DND-41 (cell line): ENCODE data around the gene TBX19.

ENCODE experiments used
- ATAC-seq: fragments of 200-7000 bp; cut with Tn5 transposase; 3 replicates; pipeline ENCODE4 v1.9.1; 2021; ENCODE audit warnings: low read depth; ENCODE audit not compliant: insufficient read depth
- DNase-seq: peaks from one replicate; pipeline ENCODE4 v3.0.0-alpha.2; 2020
- H2AFZ ChIP-seq: 2 replicates; pipeline ENCODE4 v1.6.0; 2012; ENCODE audit warnings: low read depth, low read length
- H3K27ac ChIP-seq: 2 replicates; pipeline ENCODE4 v1.5.1; 2012; ENCODE audit warnings: low read length, inconsistent platforms
- H3K27me3 ChIP-seq: fragments of 200-600 bp; sonication (generic); 2 replicates; pipeline ENCODE4 v1.6.0; 2012; ENCODE audit warnings: low read length, mild to moderate bottlenecking, inconsistent platforms; ENCODE audit not compliant: insufficient read depth, poor library complexity
- H3K36me3 ChIP-seq: 2 replicates; pipeline ENCODE4 v1.5.1; 2012; ENCODE audit warnings: low read length, inconsistent platforms; ENCODE audit not compliant: insufficient read depth
- H3K4me1 ChIP-seq: 2 replicates; pipeline ENCODE4 v1.5.1; 2012; ENCODE audit warnings: mild to moderate bottlenecking, low read length; ENCODE audit not compliant: insufficient read depth
- H3K4me2 ChIP-seq: 2 replicates; pipeline ENCODE4 v1.6.0; 2012; ENCODE audit warnings: mild to moderate bottlenecking, moderate library complexity, low read length, inconsistent platforms; ENCODE audit not compliant: insufficient read depth
- H3K4me3 ChIP-seq, 2 experiments: fragments of 200-600 bp in 1 of 2; shearing (Covaris generic) in 1 of 2; 2 replicates each; pipeline ENCODE4 v1.5.1; 2012 to 2016; ENCODE audit warnings: inconsistent platforms in 2 of 2, low read length in 2 of 2, mild to moderate bottlenecking in 2 of 2, low read depth in 1 of 2, moderate library complexity in 1 of 2
- H3K79me2 ChIP-seq: 2 replicates; pipeline ENCODE4 v1.6.0; 2012; ENCODE audit warnings: low read length, inconsistent platforms; ENCODE audit not compliant: insufficient read depth
- H3K9ac ChIP-seq: 2 replicates; pipeline ENCODE4 v1.6.0; 2012; ENCODE audit warnings: low read depth, mild to moderate bottlenecking, inconsistent platforms, low read length, moderate library complexity
- H3K9me3 ChIP-seq: 2 replicates; pipeline ENCODE4 v1.5.1; 2012; ENCODE audit warnings: low read length, moderate library complexity, mild to moderate bottlenecking, inconsistent platforms; ENCODE audit not compliant: insufficient read depth, severe bottlenecking
- H4K20me1 ChIP-seq: 2 replicates; pipeline ENCODE4 v1.6.0; 2012; ENCODE audit warnings: low read length; ENCODE audit not compliant: insufficient read depth
- EZH2 ChIP-seq: IDR thresholded peaks from 3 replicates; pipeline ENCODE4 v1.6.1; 2012; ENCODE audit warnings: borderline replicate concordance, low read depth, mild to moderate bottlenecking, moderate library complexity, low read length, inconsistent platforms; ENCODE audit not compliant: severe bottlenecking
- TF ChIP-seq, protein P1 (sequence below): IDR thresholded peaks from 2 replicates; pipeline ENCODE4 v1.5.1; 2012; ENCODE audit warnings: borderline replicate concordance, low read length, moderate library complexity, mild to moderate bottlenecking; ENCODE audit not compliant: poor library complexity, severe bottlenecking; ENCODE audit errors: extremely low read depth

Gene TBX19

DNA sequence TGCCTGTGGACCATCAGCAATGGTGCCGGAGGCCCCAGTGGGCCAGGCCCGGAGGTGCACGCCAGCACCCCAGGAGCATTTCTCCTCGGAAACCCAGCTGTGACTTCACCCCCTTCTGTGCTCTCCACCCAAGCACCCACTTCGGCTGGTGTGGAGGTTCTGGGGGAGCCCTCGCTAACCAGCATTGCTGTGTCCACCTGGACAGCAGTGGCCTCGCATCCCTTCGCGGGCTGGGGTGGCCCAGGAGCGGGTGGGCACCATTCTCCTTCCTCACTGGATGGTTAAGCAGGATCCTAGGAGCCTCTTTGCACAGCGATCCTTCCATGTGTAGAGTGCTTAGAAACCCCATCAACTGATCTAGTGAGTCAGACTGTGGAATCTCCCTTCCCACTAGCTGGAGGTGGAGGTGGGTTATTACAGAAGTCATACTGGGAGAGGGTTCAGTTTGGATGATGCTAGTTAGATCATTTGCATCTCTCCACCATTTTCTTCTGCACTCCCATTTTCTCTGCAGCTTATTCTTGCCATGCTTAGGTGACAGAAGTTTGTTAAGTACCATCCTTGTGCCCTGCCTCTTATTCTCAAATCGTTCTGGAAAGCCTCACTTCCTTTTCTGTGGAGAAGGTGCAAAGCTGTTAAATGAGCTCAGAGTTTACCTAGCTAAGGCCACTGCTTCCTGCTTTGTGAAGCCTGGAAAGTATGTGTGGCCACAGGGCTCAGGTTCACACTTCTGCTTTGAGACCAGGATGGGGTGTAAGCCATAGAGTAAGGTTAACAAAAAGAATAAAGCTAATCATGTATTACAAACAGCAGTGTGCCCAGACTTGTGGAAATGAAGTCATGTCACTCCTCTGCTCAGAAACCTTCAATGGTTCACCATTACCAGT lies 32.3 kb downstream of the TBX19 start:
- TF ChIP-seq EZH2 = no peak
- TF ChIP-seq, protein P1, sequence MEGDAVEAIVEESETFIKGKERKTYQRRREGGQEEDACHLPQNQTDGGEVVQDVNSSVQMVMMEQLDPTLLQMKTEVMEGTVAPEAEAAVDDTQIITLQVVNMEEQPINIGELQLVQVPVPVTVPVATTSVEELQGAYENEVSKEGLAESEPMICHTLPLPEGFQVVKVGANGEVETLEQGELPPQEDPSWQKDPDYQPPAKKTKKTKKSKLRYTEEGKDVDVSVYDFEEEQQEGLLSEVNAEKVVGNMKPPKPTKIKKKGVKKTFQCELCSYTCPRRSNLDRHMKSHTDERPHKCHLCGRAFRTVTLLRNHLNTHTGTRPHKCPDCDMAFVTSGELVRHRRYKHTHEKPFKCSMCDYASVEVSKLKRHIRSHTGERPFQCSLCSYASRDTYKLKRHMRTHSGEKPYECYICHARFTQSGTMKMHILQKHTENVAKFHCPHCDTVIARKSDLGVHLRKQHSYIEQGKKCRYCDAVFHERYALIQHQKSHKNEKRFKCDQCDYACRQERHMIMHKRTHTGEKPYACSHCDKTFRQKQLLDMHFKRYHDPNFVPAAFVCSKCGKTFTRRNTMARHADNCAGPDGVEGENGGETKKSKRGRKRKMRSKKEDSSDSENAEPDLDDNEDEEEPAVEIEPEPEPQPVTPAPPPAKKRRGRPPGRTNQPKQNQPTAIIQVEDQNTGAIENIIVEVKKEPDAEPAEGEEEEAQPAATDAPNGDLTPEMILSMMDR = no peak
- no peaks in the 10 kb centered on the region for H3K27me3 ChIP-seq
- H3K36me3 ChIP-seq = no peaks in the 10 kb centered on the region
- no peaks in the 10 kb centered on the region for H3K79me2 ChIP-seq
- no peak overlapping the region for H2AFZ ChIP-seq
- H3K4me1 ChIP-seq = no peaks in the 10 kb centered on the region
- ATAC-seq (no peak), DNase-seq (no peak)
- H3K9ac ChIP-seq = no peak overlapping the region
- H3K4me3 ChIP-seq = no peak overlapping the region
- H3K27ac ChIP-seq = no peak overlapping the region
- no peak overlapping the region for H3K4me2 ChIP-seq
- no peaks in the 10 kb centered on the region for H4K20me1 ChIP-seq
- H3K9me3 ChIP-seq = no peaks in the 10 kb centered on the region

DNA sequence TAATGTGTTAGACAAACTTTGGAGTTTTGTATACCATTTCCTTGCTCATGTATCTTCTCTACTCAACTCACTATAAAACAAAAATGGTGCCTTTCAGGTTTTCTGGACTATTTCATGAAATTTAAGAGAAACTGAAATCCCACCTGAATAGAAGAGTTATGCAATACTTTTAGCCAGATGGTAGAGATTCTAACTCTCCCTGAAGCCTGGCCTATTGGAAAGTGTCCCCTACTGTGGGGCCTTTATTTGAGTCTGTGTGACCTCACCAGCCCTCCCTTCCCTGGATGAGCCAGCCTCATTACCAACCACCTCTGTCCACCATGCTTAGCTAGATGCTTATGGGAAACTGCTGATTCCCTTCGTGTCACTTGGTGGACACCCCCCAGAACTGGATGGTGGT lies 35.5 kb downstream of the TBX19 start:
- no peaks in the 10 kb centered on the region for H3K79me2 ChIP-seq
- no peaks in the 10 kb centered on the region for H3K27me3 ChIP-seq
- H3K4me3 ChIP-seq = no peak overlapping the region
- H3K4me2 ChIP-seq = no peak overlapping the region
- no peaks in the 10 kb centered on the region for H3K9me3 ChIP-seq
- no peak for TF ChIP-seq EZH2
- H3K36me3 ChIP-seq = no peaks in the 10 kb centered on the region
- no peak overlapping the region for H3K27ac ChIP-seq
- no peak for ATAC-seq
- H3K4me1 ChIP-seq = no peaks in the 10 kb centered on the region
- H2AFZ ChIP-seq = no peak overlapping the region
- H4K20me1 ChIP-seq = no peaks in the 10 kb centered on the region
- no peak for DNase-seq
- no peak overlapping the region for H3K9ac ChIP-seq

DNA sequence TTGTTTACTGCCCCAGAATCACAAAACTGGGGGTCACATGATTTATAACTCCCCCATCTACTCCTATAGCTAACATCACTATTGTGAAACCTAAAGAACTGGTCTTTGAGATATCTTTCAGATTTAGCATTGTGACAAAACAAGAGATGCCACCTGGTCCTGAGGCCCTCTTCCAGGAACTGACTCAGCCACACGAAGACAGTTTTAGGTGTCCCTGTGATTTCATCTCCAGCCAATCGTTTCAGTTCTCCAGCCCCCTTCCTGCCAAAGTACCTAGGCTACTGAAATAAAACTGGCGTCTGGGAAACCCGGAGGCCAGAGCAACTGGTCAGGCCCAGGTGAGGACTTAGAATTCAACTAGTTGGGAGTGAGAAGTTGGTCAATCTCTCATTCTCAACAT lies 36.6 kb downstream of the TBX19 start:
- Histone ChIP-seq H3K79me2 (no peaks in the 10 kb centered on the region), H3K4me3 (no peak overlapping the region), H3K27me3 (no peaks in the 10 kb centered on the region), H2AFZ (no peak overlapping the region), H3K4me2 (no peak overlapping the region), H3K9me3 (no peaks in the 10 kb centered on the region), H4K20me1 (no peaks in the 10 kb centered on the region), H3K4me1 (no peaks in the 10 kb centered on the region), H3K9ac (no peak overlapping the region), H3K27ac (no peak overlapping the region), H3K36me3 (no peaks in the 10 kb centered on the region)
- no peak for ATAC-seq
- TF ChIP-seq EZH2 = no peak
- TF ChIP-seq, protein P1 = no peak
- no peak for DNase-seq

DNA sequence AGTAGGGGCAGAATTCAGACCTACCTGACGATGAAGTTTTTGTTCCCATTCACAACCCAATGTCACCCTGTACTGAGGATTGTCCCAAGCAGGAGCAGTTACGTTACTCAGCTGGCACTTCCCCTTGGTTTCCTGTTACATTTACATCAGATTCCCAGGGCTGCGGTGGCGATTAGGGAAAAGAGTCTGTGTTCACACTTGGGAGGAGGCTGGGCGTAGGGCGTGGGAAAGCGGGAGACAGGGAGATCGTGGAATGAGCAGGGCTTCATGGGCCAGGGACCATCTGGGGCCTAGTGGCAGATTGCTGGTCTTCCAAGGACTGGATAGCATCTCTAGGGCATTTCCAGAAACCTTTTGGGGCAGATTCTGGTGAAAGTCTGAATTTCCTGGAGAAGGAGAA lies 39.0 kb downstream of the TBX19 start:
- Histone ChIP-seq H3K36me3 (no peaks in the 10 kb centered on the region), H4K20me1 (no peaks in the 10 kb centered on the region), H3K27me3 (no peaks in the 10 kb centered on the region), H3K9ac (no peak overlapping the region), H2AFZ (no peak overlapping the region), H3K27ac (no peak overlapping the region), H3K4me3 (no peak overlapping the region), H3K4me1 (no peaks in the 10 kb centered on the region), H3K9me3 (no peaks in the 10 kb centered on the region), H3K4me2 (no peak overlapping the region), H3K79me2 (no peaks in the 10 kb centered on the region)
- TF ChIP-seq, protein P1 = no peak
- TF ChIP-seq EZH2 = no peak
- no peak for DNase-seq
- no peak for ATAC-seq
